OCI-LY7 (cell line): ENCODE measurements around the gene RACGAP1. TPM values are rescaled to one million over a fixed set of nuclear protein-coding genes. Genes with fewer than 3 reads are reported as not detected.

Experiments used
- BruUV-seq: library from RNA; stranded (reverse); fragments of 400-500 nt; replicated peaks from 2 replicates; lab custom pipeline; 2021; lab: Mats Ljungman, UMichigan
- CTCF ChIA-PET: fragments of 300-600 bp; sonication (Branson Sonifier 250); formaldehyde crosslinking; loops from one replicate; lab custom pipeline; 2022; ENCODE audit warnings: antibody characterized with exemption; ENCODE audit not compliant: unreplicated experiment; lab: Charles Lee
- POLR2A ChIA-PET: fragments of 300-600 bp; sonication (Branson Sonifier 250); formaldehyde crosslinking; loops from one replicate; lab custom pipeline; 2022; ENCODE audit warnings: antibody characterized with exemption; lab: Charles Lee
- DNase-seq: peaks from one replicate; pipeline ENCODE4 v3.0.0-alpha.2; 2015; ENCODE audit warnings: low spot score
- H2AFZ ChIP-seq: fragments of 200-600 bp; sonication (generic), shearing (Covaris generic); 2 replicates; pipeline ENCODE4 v1.6.1; 2014; ENCODE audit warnings: mild to moderate bottlenecking, antibody characterized with exemption, low read length, moderate library complexity
- H3K27ac ChIP-seq: fragments of 200-600 bp; sonication (generic); 2 replicates; pipeline ENCODE4 v1.5.1; 2014; ENCODE audit warnings: mixed run types, low read depth, mild to moderate bottlenecking, moderate library complexity, low read length, inconsistent platforms; ENCODE audit not compliant: poor library complexity, severe bottlenecking
- H3K36me3 ChIP-seq: fragments of 200-600 bp; sonication (generic); 2 replicates; pipeline ENCODE4 v1.6.1; 2014; ENCODE audit warnings: mild to moderate bottlenecking, antibody characterized with exemption, low read length, moderate library complexity, mixed read lengths; ENCODE audit not compliant: insufficient read depth
- H3K4me1 ChIP-seq: fragments of 200-600 bp; sonication (generic); 2 replicates; pipeline ENCODE4 v1.5.1; 2014; ENCODE audit warnings: mild to moderate bottlenecking, low read length; ENCODE audit not compliant: insufficient read depth, poor library complexity, severe bottlenecking
- H3K4me2 ChIP-seq: fragments of 200-600 bp; sonication (generic); 2 replicates; pipeline ENCODE4 v1.6.1; 2014; ENCODE audit warnings: mild to moderate bottlenecking, low read length
- H3K4me3 ChIP-seq: fragments of 200-600 bp; sonication (generic); 2 replicates; pipeline ENCODE4 v1.5.1; 2014; ENCODE audit warnings: mild to moderate bottlenecking, low read depth, low read length; ENCODE audit not compliant: poor library complexity, severe bottlenecking
- H3K79me2 ChIP-seq: fragments of 200-600 bp; sonication (generic); 2 replicates; pipeline ENCODE4 v1.6.1; 2016; ENCODE audit warnings: low read depth, mild to moderate bottlenecking, low read length, moderate library complexity, mixed read lengths; ENCODE audit not compliant: insufficient read depth
- H3K9me2 ChIP-seq: fragments of 200-600 bp; sonication (generic); 2 replicates; pipeline ENCODE4 v1.6.1; 2016; ENCODE audit warnings: mild to moderate bottlenecking, low read length, mixed read lengths; ENCODE audit not compliant: insufficient read depth
- H3K9me3 ChIP-seq: fragments of 200-600 bp; sonication (generic); 2 replicates; pipeline ENCODE4 v1.6.1; 2014; ENCODE audit warnings: mild to moderate bottlenecking, mixed run types, low read length, mixed read lengths
- H4K20me1 ChIP-seq: fragments of 200-600 bp; sonication (generic); 2 replicates; pipeline ENCODE4 v1.6.1; 2014; ENCODE audit warnings: mild to moderate bottlenecking, antibody characterized with exemption, low read length, moderate library complexity, mixed read lengths; ENCODE audit not compliant: insufficient read depth
- CTCF ChIP-seq: fragments of 200-600 bp; sonication (generic); conservative IDR thresholded peaks from 2 replicates; pipeline ENCODE4 v1.5.1; 2014; ENCODE audit warnings: mild to moderate bottlenecking, antibody characterized with exemption, low read length, moderate library complexity, mixed read lengths
- EZH2phosphoT487 ChIP-seq: fragments of 200-600 bp; sonication (generic); IDR thresholded peaks from 2 replicates; pipeline ENCODE4 v1.6.1; 2018; ENCODE audit warnings: low read depth, borderline replicate concordance, mild to moderate bottlenecking, mixed run types, antibody characterized with exemption, low read length, moderate library complexity, mixed read lengths
- intact Hi-C: fragments of 100-400 bp; cut with micrococcal nuclease; formaldehyde crosslinking; loops from one replicate; pipeline ENCODE4 v1.10.0; 2022; ENCODE audit not compliant: unreplicated experiment
- total RNA-seq, 2 experiments: library from RNA; depleted of rRNA in 1 of 2; stranded (reverse); fragments of >200 nt in 1 of 2; shearing (Covaris generic) in 1 of 2; gene quantifications; 2 replicates each; pipeline ENCODE4 v1.2.3, GENCODE V29; 2014 to 2022

RACGAP1 gene
- total RNA-seq, 2 experiments from 2014 or later = 69.6 to 104 TPM

- Histone ChIP-seq H4K20me1 (peaks cover 16% of the 10 kb centered on the region), H3K4me2 (no peak overlapping the region), H3K9me3 (no peaks in the 10 kb centered on the region), H2AFZ (no peak overlapping the region), H3K9me2 (no peaks in the 10 kb centered on the region), H3K4me1 (peaks cover 28% of the 10 kb centered on the region), H3K4me3 (no peak overlapping the region), H3K27ac (no peak overlapping the region), H3K79me2 (peaks cover 82% of the 10 kb centered on the region), H3K36me3 (peaks cover 79% of the 10 kb centered on the region)
- no TSS peak for BruUV-seq
- POLR2A ChIA-PET = interaction anchor here (0.6 to 2.4 kb wide), 4 partner anchors 11 to 349 kb away, joined by 3 to 10 read pairs (median 3); no protein-coding TSS in a partner anchor
- CTCF ChIA-PET = interaction anchor here (0.9 kb wide), 1 partner anchor 13 kb away, joined by 3 read pairs; no protein-coding TSS in a partner anchor
- intact Hi-C loops = no loop called here
- TF ChIP-seq CTCF (no peak), EZH2phosphoT487 (no peak)
- DNase-seq = no peak
Observed at GRCh38 chr12:50017641-50018040, 7.7 kb downstream of the RACGAP1 start.

GRCh38 chr12:50016501-50017475 is 8.5 kb downstream of the RACGAP1 start:
- Histone ChIP-seq H3K4me3 (no peak overlapping the region), H3K9me2 (no peaks in the 10 kb centered on the region), H4K20me1 (peaks cover 13% of the 10 kb centered on the region; the same call in 1 of the 2 replicates), H3K79me2 (peaks cover 73% of the 10 kb centered on the region), H3K27ac (no peak overlapping the region), H3K9me3 (no peaks in the 10 kb centered on the region), H3K36me3 (peaks cover 77% of the 10 kb centered on the region), H3K4me2 (no peak overlapping the region), H2AFZ (no peak overlapping the region), H3K4me1 (peaks cover 21% of the 10 kb centered on the region)
- CTCF ChIA-PET = no interaction called here
- no TSS peak for BruUV-seq
- DNase-seq = no peak
- intact Hi-C loops = no loop called here
- no peak for TF ChIP-seq CTCF
- TF ChIP-seq EZH2phosphoT487 = no peak
- POLR2A ChIA-PET = interaction anchor here (0.6 to 1.4 kb wide), 5 partner anchors 9 to 350 kb away, joined by 3 read pairs; partner anchors contain the start of gene RACGAP1
